Spleen (tissue), 11 donors: ENCODE data around the gene RUFY3. TPM values are rescaled to one million over a fixed set of nuclear protein-coding genes. Genes with fewer than 3 reads are reported as not detected.
"Not testable (repeated sequence)": the region's sequence is repeated elsewhere in the genome, so short reads cannot be mapped to it uniquely, and the experiment has no call there.

Experiments
- DNase-seq: peaks from one replicate; pipeline ENCODE4 v3.0.0-alpha.2; 2020
- H3K27ac ChIP-seq, 8 donors: fragments of 200-600 bp; sonication (generic) in 7 of 8; 1 replicate in 4 of 8; 2 replicates in 4 of 8; pipeline versions ENCODE4 v1.5.0 to v1.8.0; 2016 to 2021; ENCODE audit warnings: inconsistent platforms in 4 of 8, mild to moderate bottlenecking in 4 of 8, moderate library complexity in 1 of 8
- H3K27me3 ChIP-seq, 7 donors: fragments of 200-600 bp; sonication (generic) in 6 of 7; replicated peaks in 1 of 7; 1 replicate in 4 of 7; 2 replicates in 3 of 7; pipeline versions ENCODE4 v1.5.0 to v1.8.0; 2016 to 2021; ENCODE audit warnings: inconsistent platforms in 3 of 7, mild to moderate bottlenecking in 1 of 7
- H3K36me3 ChIP-seq, 6 donors: fragments of 200-600 bp; sonication (generic) in 5 of 6; 1 replicate in 4 of 6; 2 replicates in 2 of 6; pipeline versions ENCODE4 v1.5.0 to v1.8.0; 2016 to 2021; ENCODE audit warnings: inconsistent platforms in 2 of 6
- H3K4me1 ChIP-seq, 6 donors: fragments of 200-600 bp; sonication (generic) in 5 of 6; 1 replicate in 3 of 6; 2 replicates in 3 of 6; pipeline versions ENCODE4 v1.5.0 to v1.8.0; 2016 to 2021; ENCODE audit warnings: inconsistent platforms in 3 of 6
- H3K4me3 ChIP-seq, 8 donors: fragments of 200-600 bp; sonication (generic) in 7 of 8; 1 replicate in 4 of 8; 2 replicates in 4 of 8; pipeline versions ENCODE4 v1.5.0 to v1.8.0; 2016 to 2021; ENCODE audit warnings: inconsistent platforms in 4 of 8, mild to moderate bottlenecking in 4 of 8, moderate library complexity in 2 of 8
- H3K9me3 ChIP-seq, 8 donors: fragments of 200-600 bp; sonication (generic) in 7 of 8; 1 replicate in 4 of 8; 2 replicates in 4 of 8; pipeline versions ENCODE4 v1.5.0 to v1.8.0; 2016 to 2021; ENCODE audit warnings: inconsistent platforms in 4 of 8
- CTCF ChIP-seq, 11 experiments: fragments of 200-600 bp in 7 of 11; fragments of 450-650 bp in 4 of 11; sonication (generic) in 4 of 11; IDR thresholded peaks in 8 of 11; conservative IDR thresholded peaks in 3 of 11; 1 replicate in 7 of 11; 2 replicates in 4 of 11; pipeline versions ENCODE4 v1.4.0 to v1.8.0; 2016 to 2021; ENCODE audit warnings: antibody characterized with exemption in 11 of 11, inconsistent platforms in 4 of 11, mild to moderate bottlenecking in 1 of 11
- POLR2A ChIP-seq, 3 donors: fragments of 450-650 bp; IDR thresholded peaks; one replicate each; pipeline ENCODE4 v1.5.1; 2017; ENCODE audit warnings: antibody characterized with exemption in 3 of 3, mild to moderate bottlenecking in 1 of 3
- POLR2AphosphoS5 ChIP-seq, 3 donors: sonication (generic); formaldehyde crosslinking; IDR thresholded peaks; one replicate each; pipeline ENCODE4 v1.5.1; 2017; ENCODE audit warnings: antibody characterized with exemption in 3 of 3
- WGBS, 5 donors: extraction: QIAGEN DNeasy Blood & Tissue Kit in 3 of 5; methylation state at CpG; one replicate each; pipeline versions ENCODE4 v1.1.5 to v1.1.7; 2013 to 2018; 5-methylcytosine and 5-hydroxymethylcytosine counted together
- intact Hi-C: fragments of 100-400 bp; cut with DNase I; formaldehyde crosslinking; loops from one replicate; pipeline ENCODE4 v1.15.0; 2023; ENCODE audit warnings: low total_unique reads
- polyA plus RNA-seq, 3 donors: library from polyadenylated mRNA; stranded (reverse); fragments of 200-250 nt; gene quantifications; one replicate each; pipeline ENCODE4 v1.2.1, GENCODE V29; 2013
- total RNA-seq, 7 donors: library from RNA; depleted of rRNA in 3 of 7; stranded (reverse); fragments of >200 nt in 3 of 7; fragmentation: NEBNext Ultra II Directional in 4 of 7; extraction: Animal tissue kit (Norgen Biotek cat#: 25700) in 4 of 7; gene quantifications; one replicate each; pipeline versions ENCODE4 v1.1.0 to v1.2.1, GENCODE V29; 2016 to 2021
- donor health status: healthy with polysubstance abuse.
- donor health status: DM: no; HTN: no; CAD: no; lungs with moderate emphysema.
- donor health status: DM: no; HTN: no; CAD: no.
- donor health status: Bipolar disorder and iron deficiency.
- donor health status: healthy.
- donor health status: DM: no; HTN: no; CAD: no.
- donor health status: DM: yes; HTN: yes; CAD: no.

The RUFY3 gene
- total and polyA plus RNA-seq, 10 donors = 19.2 to 96.8 (median 76.2) TPM

- Histone ChIP-seq H3K36me3 (no peaks in the 10 kb centered on the region), H3K4me1 (peaks cover 9 to 48% (median 34%) of the 10 kb centered on the region in 6 donors), H3K27me3 (no peaks in the 10 kb centered on the region), H3K4me3 (no peak overlapping the region), H3K27ac (no peak overlapping the region), H3K9me3 (no peaks in the 10 kb centered on the region)
- no peak for TF ChIP-seq CTCF (IDR thresholded peaks at IDR 0.05 in 8 of 11, conservative IDR thresholded peaks at IDR 0.05 in 3 of 11)
- TF ChIP-seq POLR2AphosphoS5 (IDR thresholded peaks at IDR 0.05) = no peak
- no peak for TF ChIP-seq POLR2A (IDR thresholded peaks at IDR 0.05)
- intact Hi-C loops = no loop called here
- WGBS, 5 donors = 91 to 96% (median 94%) methylated on average over 13 of the region's 13 CpGs
- no peak for DNase-seq
Measured at GRCh38 chr4:70718811-70719604, 2.8 kb upstream of the RUFY3 start.

- Histone ChIP-seq H3K27me3 (no peaks in the 10 kb centered on the region), H3K9me3 (no peaks in the 10 kb centered on the region), H3K4me1 (peaks cover 0 to 18% (median 9%) of the 10 kb centered on the region in 6 donors), H3K4me3 (peak overlapping the region in 4 of 8 donors; percentile 20 to 55 (median 30)), H3K27ac (peak overlapping the region in 6 of 8 donors; percentile 19 to 62 (median 32)), H3K36me3 (peaks cover 0 to 3% (median 0%) of the 10 kb centered on the region in 6 donors)
- DNase-seq = no peak
- intact Hi-C loops = no loop called here
- 74 to 79% (median 77%) methylated on average over 7 of the region's 7 CpGs for WGBS, 5 donors
- TF ChIP-seq CTCF (IDR thresholded peaks at IDR 0.05 in 8 of 11, conservative IDR thresholded peaks at IDR 0.05 in 3 of 11) (no peak), POLR2AphosphoS5 (IDR thresholded peaks at IDR 0.05) (no peak), POLR2A (IDR thresholded peaks at IDR 0.05) (no peak)
Measured at GRCh38 chr4:70722199-70722791, 531 bp downstream of the RUFY3 start.

- TF ChIP-seq POLR2A (IDR thresholded peaks at IDR 0.05) (no peak), CTCF (IDR thresholded peaks at IDR 0.05 in 8 of 11, conservative IDR thresholded peaks at IDR 0.05 in 3 of 11) (no peak), POLR2AphosphoS5 (IDR thresholded peaks at IDR 0.05) (no peak)
- Histone ChIP-seq H3K27ac (no peak overlapping the region), H3K4me1 (peaks cover 0 to 18% (median 9%) of the 10 kb centered on the region in 6 donors), H3K9me3 (no peaks in the 10 kb centered on the region), H3K27me3 (no peaks in the 10 kb centered on the region), H3K4me3 (no peak overlapping the region), H3K36me3 (peaks cover 0 to 3% (median 0%) of the 10 kb centered on the region in 6 donors)
- 91 to 99% (median 97%) methylated on average over 3 of the region's 3 CpGs for WGBS, 5 donors
- no peak for DNase-seq
- intact Hi-C loops = no loop called here
Measured at GRCh38 chr4:70724463-70724862, 2.7 kb downstream of the RUFY3 start.

GRCh38 chr4:70725633-70726032 lies 3.9 kb downstream of the RUFY3 start:
- Histone ChIP-seq H3K9me3 (no peaks in the 10 kb centered on the region), H3K36me3 (peaks cover 0 to 3% (median 0%) of the 10 kb centered on the region in 6 donors), H3K27me3 (no peaks in the 10 kb centered on the region), H3K27ac (no peak overlapping the region), H3K4me3 (no peak overlapping the region), H3K4me1 (peaks cover 0 to 20% (median 9%) of the 10 kb centered on the region in 6 donors)
- intact Hi-C loops = no loop called here
- TF ChIP-seq CTCF (IDR thresholded peaks at IDR 0.05 in 8 of 11, conservative IDR thresholded peaks at IDR 0.05 in 3 of 11) (no peak), POLR2A (IDR thresholded peaks at IDR 0.05) (no peak), POLR2AphosphoS5 (IDR thresholded peaks at IDR 0.05) (no peak)
- 83 to 100% (median 93%) methylated on average over 1 of the region's 1 CpG for WGBS, 5 donors
- no peak for DNase-seq

- H3K27me3 ChIP-seq, H3K4me3 ChIP-seq, H3K9me3 ChIP-seq, DNase-seq, intact Hi-C loops, H3K36me3 ChIP-seq, H3K27ac ChIP-seq: not testable (repeated sequence)
- peaks cover 0 to 28% (median 9%) of the 10 kb centered on the region in 6 donors for H3K4me1 ChIP-seq
- WGBS, 5 donors = 90 to 97% (median 95%) methylated on average over 11 of the region's 11 CpGs
Measured at GRCh38 chr4:70726515-70726914, 4.8 kb downstream of the RUFY3 start.
